ENCODE results near the gene ZNF100.
A peak's percentile ranks its signal among the peaks of the same experiment; 100 is the strongest.
"Not testable (repeated sequence)": the region's sequence is repeated elsewhere in the genome, so short reads cannot be mapped to it uniquely, and the experiment has no call there.

ZNF100 gene

GRCh38 chr19:21765151-21765550, 2.2 kb downstream of the ZNF100 start:
- peak overlapping the region; percentile 90 for H3K4me3 ChIP-seq (ENCODE audit: low read length, poor library complexity, severe bottlenecking)
- H3K4me1 ChIP-seq (ENCODE audit: insufficient read depth, low read length, poor library complexity, severe bottlenecking): peaks cover 28% of the 10 kb centered on the region

GRCh38 chr19:21761547-21761946, 5.8 kb downstream of the ZNF100 start:
- not testable (repeated sequence) for H3K27me3 ChIP-seq (ENCODE audit: insufficient read depth, low read length, poor library complexity, severe bottlenecking); H3K4me2 ChIP-seq (ENCODE audit: low read depth, low read length, poor library complexity, severe bottlenecking); H3K9ac ChIP-seq (ENCODE audit: low read depth, low read length, poor library complexity, severe bottlenecking); H2AFZ ChIP-seq (ENCODE audit: low read length); H3F3A ChIP-seq (ENCODE audit: low read depth); H3K4me3 ChIP-seq (ENCODE audit: low read length, poor library complexity, severe bottlenecking); H3K9me3 ChIP-seq (ENCODE audit: insufficient read depth, low read depth, low read length); H3K9me2 ChIP-seq (replicated peaks; ENCODE audit: low read depth, low read length)
- H3K79me2 ChIP-seq (ENCODE audit: insufficient read depth, low read length): peaks cover 75% of the 10 kb centered on the region
- H3K4me1 ChIP-seq (ENCODE audit: insufficient read depth, low read length, poor library complexity, severe bottlenecking): peaks cover 28% of the 10 kb centered on the region
- H3K36me3 ChIP-seq (ENCODE audit: insufficient read depth, low read length): peaks cover 45% of the 10 kb centered on the region
- H4K20me1 ChIP-seq (ENCODE audit: insufficient read depth, low read length, poor library complexity, severe bottlenecking): peaks cover 24% of the 10 kb centered on the region

More at GRCh38 chr19:21765151-21765550, 2.2 kb downstream of the ZNF100 start:
- Histone ChIP-seq H3K79me2 (ENCODE audit: insufficient read depth, low read length) (peaks cover 65% of the 10 kb centered on the region), H3K4me2 (ENCODE audit: low read depth, low read length, poor library complexity, severe bottlenecking) (peak overlapping the region; percentile 79), H3K9ac (ENCODE audit: low read depth, low read length, poor library complexity, severe bottlenecking) (peak overlapping the region; percentile 86), H3K9me2 (replicated peaks; ENCODE audit: low read depth, low read length) (no peaks in the 10 kb centered on the region), H3K27me3 (ENCODE audit: insufficient read depth, low read length, poor library complexity, severe bottlenecking) (no peaks in the 10 kb centered on the region), H3K9me3 (ENCODE audit: insufficient read depth, low read depth, low read length) (0 out of 2 replicates have a peak, but pooled peaks cover 5% of the 10 kb centered on the region), H3K36me3 (ENCODE audit: insufficient read depth, low read length) (peaks cover 35% of the 10 kb centered on the region), H4K20me1 (ENCODE audit: insufficient read depth, low read length, poor library complexity, severe bottlenecking) (peaks cover 14% of the 10 kb centered on the region), H2AFZ (ENCODE audit: low read length) (no peak overlapping the region), H3F3A (ENCODE audit: low read depth) (no peaks in the 10 kb centered on the region)
- TF ChIP-seq CTCF (conservative IDR thresholded peaks at IDR 0.05; ENCODE audit: low read length) (no peak), EZH2phosphoT487 (IDR thresholded peaks at IDR 0.05; ENCODE audit: borderline replicate concordance) (no peak)

- peaks cover 10% of the 10 kb centered on the region for H3K4me1 ChIP-seq (ENCODE audit: insufficient read depth, low read length, poor library complexity, severe bottlenecking)
- no peaks in the 10 kb centered on the region for H3K9me2 ChIP-seq (replicated peaks; ENCODE audit: low read depth, low read length)
- H3K4me3 ChIP-seq (ENCODE audit: low read length, poor library complexity, severe bottlenecking): no peak overlapping the region
- H3K9me3 ChIP-seq (ENCODE audit: insufficient read depth, low read depth, low read length): 0 out of 2 replicates have a peak, but pooled peaks cover 5% of the 10 kb centered on the region
- peak overlapping the region; percentile 26 for H3K4me2 ChIP-seq (ENCODE audit: low read depth, low read length, poor library complexity, severe bottlenecking)
- peak; percentile 57 for TF ChIP-seq CTCF (conservative IDR thresholded peaks at IDR 0.05; ENCODE audit: low read length)
- no peak for TF ChIP-seq EZH2phosphoT487 (IDR thresholded peaks at IDR 0.05; ENCODE audit: borderline replicate concordance)
- H3F3A ChIP-seq (ENCODE audit: low read depth): no peaks in the 10 kb centered on the region
- H3K36me3 ChIP-seq (ENCODE audit: insufficient read depth, low read length): peaks cover 44% of the 10 kb centered on the region
- no peaks in the 10 kb centered on the region for H3K27me3 ChIP-seq (ENCODE audit: insufficient read depth, low read length, poor library complexity, severe bottlenecking)
- H2AFZ ChIP-seq (ENCODE audit: low read length): no peak overlapping the region
- peaks cover 23% of the 10 kb centered on the region for H4K20me1 ChIP-seq (ENCODE audit: insufficient read depth, low read length, poor library complexity, severe bottlenecking)
- no peak overlapping the region for H3K9ac ChIP-seq (ENCODE audit: low read depth, low read length, poor library complexity, severe bottlenecking)
- H3K79me2 ChIP-seq (ENCODE audit: insufficient read depth, low read length): peaks cover 71% of the 10 kb centered on the region
Observed at GRCh38 chr19:21758296-21758695, 9.1 kb downstream of the ZNF100 start.

GRCh38 chr19:21755555-21755954, 11.8 kb downstream of the ZNF100 start:
- not testable (repeated sequence) for H3K9ac ChIP-seq (ENCODE audit: low read depth, low read length, poor library complexity, severe bottlenecking); H3K9me2 ChIP-seq (replicated peaks; ENCODE audit: low read depth, low read length); H3K27me3 ChIP-seq (ENCODE audit: insufficient read depth, low read length, poor library complexity, severe bottlenecking); H3K4me2 ChIP-seq (ENCODE audit: low read depth, low read length, poor library complexity, severe bottlenecking); H2AFZ ChIP-seq (ENCODE audit: low read length); H3K4me3 ChIP-seq (ENCODE audit: low read length, poor library complexity, severe bottlenecking); H3K9me3 ChIP-seq (ENCODE audit: insufficient read depth, low read depth, low read length); H3K4me1 ChIP-seq (ENCODE audit: insufficient read depth, low read length, poor library complexity, severe bottlenecking); H3F3A ChIP-seq (ENCODE audit: low read depth)
- Histone ChIP-seq H4K20me1 (ENCODE audit: insufficient read depth, low read length, poor library complexity, severe bottlenecking) (peaks cover 27% of the 10 kb centered on the region), H3K36me3 (ENCODE audit: insufficient read depth, low read length) (peaks cover 42% of the 10 kb centered on the region), H3K79me2 (ENCODE audit: insufficient read depth, low read length) (peaks cover 65% of the 10 kb centered on the region)
